K562 (cell line): ENCODE results near the gene DHX36. TPM values are rescaled to one million over a fixed set of nuclear protein-coding genes. Genes with fewer than 3 reads are reported as not detected.

Source experiments
- ATAC-seq: fragments of 200-7000 bp; cut with Tn5 transposase; 3 replicates; pipeline ENCODE4 v1.9.1; 2020; ENCODE audit warnings: moderate library complexity
- BruUV-seq: library from RNA; stranded (reverse); fragments of 400-500 nt; replicated peaks from 2 replicates; lab custom pipeline; 2021; lab: Mats Ljungman, UMichigan
- CTCF ChIA-PET: fragments of 300-600 bp; formaldehyde crosslinking; extraction: SDS; loops from one replicate; lab custom pipeline; 2021; ENCODE audit warnings: low intra/inter-chr PET ratio; lab: Yijun Ruan, JAX
- POLR2A ChIA-PET: fragments of 300-600, 350-650 bp; sonication (Branson Sonifier 250); formaldehyde crosslinking; extraction: SDS; loops from one replicate; lab custom pipeline; 2021; ENCODE audit warnings: antibody characterized with exemption, inconsistent platforms; lab: Yijun Ruan, JAX
- DNase-seq, 4 experiments: peaks; one replicate each; pipeline versions ENCODE4 v3.0.0 to v3.0.0-alpha.2; 2011 to 2018; ENCODE audit warnings: low spot score in 3 of 4, mixed read lengths in 3 of 4; ENCODE audit errors: extremely low read depth in 1 of 4
- FAIRE-seq: peaks from 2 replicates; lab custom pipeline; 2011; peaks lifted over from hg19 to GRCh38; lab: Jason Lieb, UNC
- H2AFZ ChIP-seq: 2 replicates; pipeline ENCODE4 v1.6.0; 2011; ENCODE audit warnings: low read depth, low read length, control low read depth, inconsistent platforms
- H3K27ac ChIP-seq: fragments of 200-600 bp; 3 replicates; pipeline ENCODE4 v1.8.0; 2011; ENCODE audit warnings: low read depth, mild to moderate bottlenecking, control low read depth, inconsistent platforms, low read length, moderate library complexity, mixed read lengths; ENCODE audit errors: extremely low read depth
- H3K27me3 ChIP-seq, 2 experiments: fragments of 300-600 bp in 1 of 2; 2 replicates in 1 of 2; 3 replicates in 1 of 2; pipeline versions ENCODE4 v1.6.0 to v1.8.0; 2011; ENCODE audit warnings: inconsistent platforms in 2 of 2, low read length in 2 of 2, mild to moderate bottlenecking in 1 of 2, mixed read lengths in 1 of 2, moderate library complexity in 1 of 2; ENCODE audit not compliant: control insufficient read depth in 2 of 2, insufficient read depth in 2 of 2
- H3K36me3 ChIP-seq: fragments of 300-600 bp; 3 replicates; pipeline ENCODE4 v1.8.0; 2011; ENCODE audit warnings: mild to moderate bottlenecking, low read length, inconsistent platforms; ENCODE audit not compliant: control insufficient read depth, insufficient read depth
- H3K4me1 ChIP-seq, 2 experiments: fragments of 200-600 bp in 1 of 2; replicated peaks in 1 of 2; 2 replicates in 1 of 2; 3 replicates in 1 of 2; pipeline versions ENCODE4 v1.5.1 to v1.8.0; 2011; ENCODE audit warnings: inconsistent platforms in 2 of 2, low read length in 2 of 2, mild to moderate bottlenecking in 1 of 2, mixed read lengths in 1 of 2, moderate library complexity in 1 of 2; ENCODE audit not compliant: control insufficient read depth in 2 of 2, insufficient read depth in 2 of 2
- H3K4me2 ChIP-seq: 2 replicates; pipeline ENCODE4 v1.6.1; 2011; ENCODE audit warnings: low read length, control low read depth, inconsistent platforms, mixed read lengths; ENCODE audit not compliant: insufficient read depth
- H3K4me3 ChIP-seq: fragments of 200-600 bp; sonication (generic), shearing (Covaris generic); 2 replicates; pipeline ENCODE4 v1.5.1; 2016; ENCODE audit warnings: control low read depth, inconsistent platforms
- H3K79me2 ChIP-seq: fragments of 200-600 bp; 3 replicates; pipeline ENCODE4 v1.8.0; 2011; ENCODE audit warnings: low read length, inconsistent platforms; ENCODE audit not compliant: control insufficient read depth, insufficient read depth
- H3K9ac ChIP-seq, 2 experiments: 2 replicates each; pipeline versions ENCODE4 v1.6.0 to v1.6.1; 2011; ENCODE audit warnings: low read depth in 2 of 2, low read length in 2 of 2, control low read depth in 1 of 2, inconsistent platforms in 1 of 2, mild to moderate bottlenecking in 1 of 2, mixed read lengths in 1 of 2; ENCODE audit not compliant: insufficient read depth in 1 of 2
- H3K9me1 ChIP-seq: one replicate; pipeline ENCODE4 v1.6.0; 2011; ENCODE audit warnings: inconsistent platforms, mild to moderate bottlenecking, low read length, moderate library complexity; ENCODE audit not compliant: control insufficient read depth, insufficient read depth
- H3K9me3 ChIP-seq: replicated peaks from 2 replicates; pipeline ENCODE4 v1.5.1; 2011; ENCODE audit warnings: low read depth, low read length, inconsistent platforms; ENCODE audit not compliant: control insufficient read depth, insufficient read depth
- H4K20me1 ChIP-seq: replicated peaks from 2 replicates; pipeline ENCODE4 v1.6.1; 2011; ENCODE audit warnings: low read length, inconsistent platforms, mixed read lengths; ENCODE audit not compliant: control insufficient read depth, insufficient read depth
- HSF4 ChIP-seq: fragments of 250-450 bp; sonication (Bioruptor Pico); IDR thresholded peaks from 2 replicates; pipeline ENCODE4 v2.1.2; 2022; ENCODE audit warnings: mild to moderate bottlenecking, moderate library complexity, borderline replicate concordance
- MTF1 ChIP-seq: fragments of 250-450 bp; sonication (Bioruptor Pico); IDR thresholded peaks from 2 replicates; pipeline ENCODE4 v1.9.0; 2021; ENCODE audit warnings: moderate library complexity, mild to moderate bottlenecking, inconsistent platforms, borderline replicate concordance
- ZNF197 ChIP-seq: fragments of 200-800 bp; sonication (Bioruptor generic); IDR thresholded peaks from 2 replicates; pipeline ENCODE4 v1.6.1; 2016; ENCODE audit warnings: low read depth, missing genetic modification characterization, missing compliant biosample characterization
- in situ Hi-C: fragments of 300-500 bp; cut with MboI; formaldehyde crosslinking; loops from 4 replicates; pipeline ENCODE4 v1.15.0; 2018; ENCODE audit warnings: inconsistent platforms, mixed read lengths
- intact Hi-C: fragments of 100-400 bp; cut with micrococcal nuclease; formaldehyde crosslinking; loops from 2 replicates; pipeline ENCODE4 v1.14.2; 2022
- polyA plus RNA-seq, 8 experiments: library from polyadenylated mRNA; depleted of rRNA in 4 of 8; stranded (reverse) in 5 of 8; unstranded in 3 of 8; fragments of >200 nt; fragmentation: Nextera tagmentation in 2 of 8; fragmentation: Illumina TruSeq in 1 of 8; extraction: Ambion mirVana in 2 of 8; extraction: Trizol in 1 of 8; gene quantifications; 2 replicates each; pipeline versions ENCODE4 v1.2.1 to v1.2.3, GENCODE V29; 2011 to 2014; ENCODE audit warnings: inconsistent platforms in 1 of 8, missing spikeins in 1 of 8
- total RNA-seq, 7 experiments: library from RNA; depleted of rRNA in 6 of 7; stranded (reverse); fragments of >200 nt in 6 of 7; fragmentation: Illumina TruSeq in 2 of 7; extraction: Trizol in 2 of 7; gene quantifications; 2 replicates each; pipeline versions ENCODE4 v1.2.1 to v1.2.3, GENCODE V29; 2011 to 2021; ENCODE audit warnings: low replicate concordance in 1 of 7
- TF ChIP-seq, protein P1 (sequence below): fragments of 250-450 bp; sonication (Bioruptor Pico); IDR thresholded peaks from 2 replicates; pipeline ENCODE4 v1.5.0; 2021; ENCODE audit warnings: mild to moderate bottlenecking, moderate library complexity

DHX36 gene
- total and polyA plus RNA-seq, 9 of the 15 experiments (the other 6 are each of a cell fraction or from before 2014, with no cell fraction given): 44.3 to 98.7 (median 57.0) TPM

- Histone ChIP-seq H3K79me2 (no peaks in the 10 kb centered on the region), H2AFZ (no peak overlapping the region), H3K4me2 (no peak overlapping the region), H3K27me3 (no peaks in the 10 kb centered on the region; a peak in 1 of 5 replicates), H3K9me3 (no peaks in the 10 kb centered on the region), H3K36me3 (no peaks in the 10 kb centered on the region), H3K27ac (no peak overlapping the region), H3K4me1 (no peaks in the 10 kb centered on the region), H3K9me1 (no peaks in the 10 kb centered on the region), H4K20me1 (no peaks in the 10 kb centered on the region), H3K4me3 (no peak overlapping the region), H3K9ac (no peak overlapping the region)
- FAIRE-seq: no peak
- POLR2A ChIA-PET: interaction anchor here (0.8 kb wide), 1 partner anchor 15 kb away, joined by 4 read pairs; no protein-coding TSS in a partner anchor
- intact Hi-C loops (no loop called here), in situ Hi-C loops (no loop called here)
- no peak for ATAC-seq
- CTCF ChIA-PET: no interaction called here
- TF ChIP-seq ZNF197 (CRISPR knock-in tag) (no peak), HSF4 (CRISPR knock-in tag) (no peak), MTF1 (no peak)
- TF ChIP-seq, protein P1, sequence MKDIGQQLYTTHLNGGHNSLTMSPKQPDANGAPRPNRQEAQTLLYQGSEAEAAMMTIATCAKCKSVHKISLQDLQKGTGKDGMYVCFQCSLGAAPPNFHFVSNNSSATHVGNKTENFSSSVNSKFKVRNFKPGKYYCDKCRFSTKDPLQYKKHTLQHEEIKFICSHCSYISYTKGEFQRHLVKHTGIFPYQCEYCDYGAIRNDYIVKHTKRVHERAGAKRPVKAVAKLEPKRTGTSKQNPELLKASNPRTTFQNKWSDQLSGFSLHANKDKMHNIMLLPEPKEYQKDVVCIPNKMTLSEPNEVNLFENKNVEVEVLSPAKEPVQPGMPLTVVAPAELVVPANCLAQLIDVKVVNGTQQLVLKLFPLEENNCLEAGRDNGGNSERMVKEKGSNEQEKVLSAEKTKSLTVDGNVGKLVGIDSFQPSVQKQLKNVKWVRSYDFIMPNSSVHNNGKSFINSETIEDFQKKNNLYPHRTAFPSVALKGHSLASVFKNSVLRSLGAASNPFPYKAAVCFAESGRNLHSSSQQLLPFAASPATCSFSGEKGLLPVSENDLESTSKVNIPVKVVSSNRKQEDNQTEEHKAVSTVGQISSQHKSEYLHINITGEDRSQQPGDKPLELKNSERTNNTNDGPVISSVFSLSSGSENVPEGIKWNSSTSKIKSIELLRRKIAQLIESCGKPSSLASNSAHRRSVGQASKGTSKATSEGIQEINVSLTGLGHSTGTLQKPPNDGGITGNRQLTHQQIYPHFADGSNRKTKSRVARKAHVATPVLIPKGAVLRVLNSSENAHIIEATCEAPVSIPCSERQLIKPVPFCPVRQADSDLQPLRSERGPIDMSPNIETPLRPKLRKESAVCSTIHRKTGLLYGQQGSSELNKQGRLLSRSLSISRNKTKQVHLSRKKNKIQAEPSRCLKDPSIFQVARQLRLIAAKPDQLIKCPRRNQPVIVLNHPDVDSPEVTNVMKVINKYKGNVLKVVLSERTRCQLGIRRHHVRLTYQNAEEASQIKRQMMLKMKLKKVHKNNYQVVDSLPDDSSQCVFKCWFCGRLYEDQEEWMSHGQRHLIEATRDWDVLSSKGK (CRISPR knock-in tag): no peak
- DNase-seq: no peak
- no TSS peak for BruUV-seq
These were observed 40.6 kb upstream of the DHX36 start for GRCh38 chr3:154364849-154365248.
